IMR-90 (cell line): Measurements from ENCODE around the gene RNGTT. TPM values are rescaled to one million over a fixed set of nuclear protein-coding genes. Genes with fewer than 3 reads are reported as not detected.

Source experiments
- ATAC-seq: fragments of 200-7000 bp; cut with Tn5 transposase; 2 replicates; pipeline ENCODE4 v1.9.1; 2020; ENCODE audit warnings: low read depth, mild to moderate bottlenecking, moderate library complexity
- BruUV-seq: library from RNA; stranded (reverse); fragments of 400-500 nt; replicated peaks from 2 replicates; lab custom pipeline; 2021; lab: Mats Ljungman, UMichigan
- CTCF ChIA-PET: fragments of 300-600 bp; formaldehyde crosslinking; extraction: SDS; loops from one replicate; lab custom pipeline; 2021; ENCODE audit warnings: antibody characterized with exemption; lab: Yijun Ruan, JAX
- POLR2A ChIA-PET: fragments of 300-600 bp; sonication (Branson Sonifier 250); formaldehyde crosslinking; loops from one replicate; lab custom pipeline; 2022; ENCODE audit warnings: antibody characterized with exemption; ENCODE audit not compliant: unreplicated experiment; lab: Charles Lee
- DNase-seq: peaks from one replicate; pipeline ENCODE4 v3.0.0; 2013
- H2AFZ ChIP-seq: replicated peaks from 2 replicates; pipeline ENCODE3; 2013; ENCODE audit warnings: low read length, mild to moderate bottlenecking; ENCODE audit not compliant: poor library complexity
- H2AK5ac ChIP-seq: 2 replicates; pipeline ENCODE4 v1.6.1; 2013; ENCODE audit warnings: low read depth, low read length, inconsistent platforms
- H2AK9ac ChIP-seq: replicated peaks from 2 replicates; pipeline ENCODE3; 2013; ENCODE audit warnings: mild to moderate bottlenecking, low read depth, low read length, moderate library complexity; ENCODE audit not compliant: poor library complexity
- H2BK120ac ChIP-seq: 2 replicates; pipeline ENCODE4 v1.6.1; 2013; ENCODE audit warnings: low read depth, low read length, inconsistent platforms
- H2BK15ac ChIP-seq: 3 replicates; pipeline ENCODE4 v1.6.1; 2013; ENCODE audit warnings: low read depth, low read length, inconsistent platforms
- H2BK20ac ChIP-seq: 2 replicates; pipeline ENCODE4 v1.6.1; 2013; ENCODE audit warnings: low read depth, mild to moderate bottlenecking, inconsistent platforms, low read length, moderate library complexity
- H2BK5ac ChIP-seq: 2 replicates; pipeline ENCODE4 v1.6.1; 2013; ENCODE audit warnings: mild to moderate bottlenecking, low read depth, low read length, inconsistent platforms; ENCODE audit not compliant: poor library complexity, severe bottlenecking
- H3K14ac ChIP-seq: replicated peaks from 2 replicates; pipeline ENCODE4 v1.6.1; 2013; ENCODE audit warnings: low read depth, low read length, inconsistent platforms
- H3K18ac ChIP-seq: 2 replicates; pipeline ENCODE4 v1.6.1; 2013; ENCODE audit warnings: low read depth, low read length, control low read depth
- H3K23ac ChIP-seq: 2 replicates; pipeline ENCODE4 v1.6.1; 2013; ENCODE audit warnings: low read depth, low read length, inconsistent platforms
- H3K27ac ChIP-seq: 2 replicates; pipeline ENCODE4 v1.5.1; 2013; ENCODE audit warnings: mild to moderate bottlenecking, control low read depth, low read length; ENCODE audit not compliant: insufficient read depth
- H3K27me3 ChIP-seq: 2 replicates; pipeline ENCODE4 v1.6.1; 2013; ENCODE audit warnings: low read length; ENCODE audit not compliant: control insufficient read depth, insufficient read depth
- H3K36me3 ChIP-seq: 2 replicates; pipeline ENCODE4 v1.6.1; 2013; ENCODE audit warnings: low read length, mixed read lengths; ENCODE audit not compliant: control insufficient read depth, insufficient read depth
- H3K4ac ChIP-seq: 2 replicates; pipeline ENCODE4 v1.6.1; 2013; ENCODE audit warnings: low read depth, low read length, inconsistent platforms
- H3K4me1 ChIP-seq: 2 replicates; pipeline ENCODE4 v1.6.1; 2013; ENCODE audit warnings: low read length, mixed read lengths; ENCODE audit not compliant: control insufficient read depth, insufficient read depth
- H3K4me2 ChIP-seq: 2 replicates; pipeline ENCODE4 v1.6.1; 2013; ENCODE audit warnings: low read depth, mild to moderate bottlenecking, control low read depth, low read length, moderate library complexity
- H3K4me3 ChIP-seq: 2 replicates; pipeline ENCODE4 v1.5.1; 2013; ENCODE audit warnings: low read depth, mild to moderate bottlenecking, control low read depth, low read length, moderate library complexity; ENCODE audit not compliant: insufficient read depth
- H3K56ac ChIP-seq: 2 replicates; pipeline ENCODE4 v1.6.1; 2013; ENCODE audit warnings: low read length, inconsistent platforms; ENCODE audit not compliant: insufficient read depth; ENCODE audit errors: extremely low read depth
- H3K79me1 ChIP-seq, 2 experiments: 2 replicates each; pipeline ENCODE4 v1.6.1; 2013; ENCODE audit warnings: low read length in 2 of 2, inconsistent platforms in 1 of 2, low read depth in 1 of 2
- H3K9ac ChIP-seq: 2 replicates; pipeline ENCODE4 v1.6.1; 2013; ENCODE audit warnings: low read depth, low read length, control low read depth
- H3K9me1 ChIP-seq: 2 replicates; pipeline ENCODE4 v1.6.1; 2013; ENCODE audit warnings: low read length, inconsistent platforms; ENCODE audit not compliant: insufficient read depth
- H3K9me3 ChIP-seq: 2 replicates; pipeline ENCODE4 v1.6.1; 2013; ENCODE audit warnings: low read length; ENCODE audit not compliant: control insufficient read depth, insufficient read depth
- H4K20me1 ChIP-seq: 2 replicates; pipeline ENCODE4 v1.6.1; 2013; ENCODE audit warnings: low read length, inconsistent platforms; ENCODE audit not compliant: insufficient read depth
- H4K5ac ChIP-seq: 2 replicates; pipeline ENCODE4 v1.6.1; 2013; ENCODE audit warnings: mild to moderate bottlenecking, low read depth, low read length, control low read depth
- H4K8ac ChIP-seq, 2 experiments: 2 replicates each; pipeline ENCODE4 v1.6.1; 2013; ENCODE audit warnings: low read depth in 2 of 2, low read length in 2 of 2, control low read depth in 1 of 2, inconsistent platforms in 1 of 2
- H4K91ac ChIP-seq: 2 replicates; pipeline ENCODE4 v1.6.1; 2013; ENCODE audit warnings: low read depth, low read length, inconsistent platforms; ENCODE audit not compliant: insufficient read depth
- BHLHE40 ChIP-seq: fragments of 150-350 bp; IDR thresholded peaks from 2 replicates; pipeline ENCODE4 v1.6.1; 2016; ENCODE audit warnings: mild to moderate bottlenecking, low read depth, low read length
- ELK1 ChIP-seq: fragments of 150-350 bp; IDR thresholded peaks from 2 replicates; pipeline ENCODE4 v1.6.1; 2016; ENCODE audit warnings: low read depth, mild to moderate bottlenecking, low read length, moderate library complexity, borderline replicate concordance
- MAFK ChIP-seq: IDR thresholded peaks from 2 replicates; pipeline ENCODE4 v1.6.1; 2012; ENCODE audit warnings: low read depth, low read length, improper control_type of control experiment
- RAD21 ChIP-seq: IDR thresholded peaks from 2 replicates; pipeline ENCODE4 v1.6.1; 2012; ENCODE audit warnings: low read length, improper control_type of control experiment
- USF2 ChIP-seq: fragments of 150-350 bp; IDR thresholded peaks from 2 replicates; pipeline ENCODE4 v1.6.1; 2017; ENCODE audit warnings: mild to moderate bottlenecking, antibody characterized with exemption, low read length, low read depth
- WGBS, 2 experiments: methylation state at CpG; one replicate each; pipeline versions ENCODE4 v1.1.5 to v1.1.7; 2013; ENCODE audit warnings: missing lambda C conversion rate in 2 of 2; ENCODE audit not compliant: insufficient read length in 1 of 2; ENCODE audit errors: extremely low coverage in 2 of 2; 5-methylcytosine and 5-hydroxymethylcytosine counted together
- dilution Hi-C: fragments of 300-500 bp; cut with HindIII; formaldehyde crosslinking; loops from one replicate; pipeline ENCODE4 v1.14.3; 2018; ENCODE audit warnings: low sequenced_read_pairs; ENCODE audit not compliant: unreplicated experiment
- in situ Hi-C: fragments of 300-500 bp; cut with MboI; formaldehyde crosslinking; loops from 3 replicates; pipeline ENCODE4 v1.14.3; 2019; ENCODE audit warnings: low sequenced_read_pairs, inconsistent platforms, mixed read lengths
- intact Hi-C: fragments of 100-400 bp; cut with micrococcal nuclease; formaldehyde crosslinking; loops from 2 replicates; pipeline ENCODE4 v1.10.0; 2022
- polyA plus RNA-seq, 3 experiments: library from polyadenylated mRNA; depleted of rRNA; stranded (reverse); fragments of >200 nt; gene quantifications; 2 replicates each; pipeline ENCODE4 v1.2.3, GENCODE V29; 2012; ENCODE audit warnings: low replicate concordance in 1 of 3
- total RNA-seq: library from RNA; depleted of rRNA; stranded (reverse); fragments of >200 nt; gene quantifications from 2 replicates; pipeline ENCODE4 v1.2.3, GENCODE V29; 2012

The RNGTT gene
- total and polyA plus RNA-seq, 2 of the 4 experiments (the other 2 are of a cell fraction) = 5.4 to 21.7 TPM

GRCh38 chr6:88611721-88612120 is 351.7 kb downstream of the RNGTT start:
- no peaks in the 10 kb centered on the region for H3K79me1 ChIP-seq
- H4K5ac ChIP-seq = no peak overlapping the region
- no peak overlapping the region for H2AK5ac ChIP-seq
- H3K14ac ChIP-seq = no peak overlapping the region
- H2BK20ac ChIP-seq = no peak overlapping the region
- no peak overlapping the region for H2AK9ac ChIP-seq
- no CpG with 5 or more reads among the region's 4 CpGs for WGBS, 2 experiments
- TF ChIP-seq BHLHE40 (no peak), MAFK (no peak), RAD21 (no peak), ELK1 (no peak), USF2 (no peak)
- H3K18ac ChIP-seq = no peak overlapping the region
- H3K9ac ChIP-seq = no peak overlapping the region
- BruUV-seq = no TSS peak
- no peak overlapping the region for H2BK120ac ChIP-seq
- H3K4me3 ChIP-seq = no peak overlapping the region
- no peaks in the 10 kb centered on the region for H3K9me1 ChIP-seq
- intact Hi-C loops (no loop called here), in situ Hi-C loops (no loop called here), dilution Hi-C loops (no loop called here)
- ChIA-PET POLR2A (no interaction called here), CTCF (no interaction called here)
- no peak overlapping the region for H3K4me2 ChIP-seq
- no peak overlapping the region for H4K8ac ChIP-seq
- peaks cover 2% of the 10 kb centered on the region; the same call in 1 of the 2 replicates for H3K36me3 ChIP-seq
- H3K56ac ChIP-seq = no peak overlapping the region
- H2BK15ac ChIP-seq = no peak overlapping the region
- H3K27ac ChIP-seq = no peak overlapping the region
- no peak overlapping the region for H2BK5ac ChIP-seq
- H2AFZ ChIP-seq = no peak overlapping the region
- DNase-seq (no peak), ATAC-seq (no peak)
- no peak overlapping the region for H3K4ac ChIP-seq
- H3K27me3 ChIP-seq = no peaks in the 10 kb centered on the region
- no peaks in the 10 kb centered on the region for H3K4me1 ChIP-seq
- H3K9me3 ChIP-seq = no peaks in the 10 kb centered on the region
- no peak overlapping the region for H4K91ac ChIP-seq
- H4K20me1 ChIP-seq = no peaks in the 10 kb centered on the region
- no peak overlapping the region for H3K23ac ChIP-seq
